Measurements from ENCODE around the gene TP53BP2.
"Not testable (repeated sequence)": the region's sequence is repeated elsewhere in the genome, so short reads cannot be mapped to it uniquely, and the experiment has no call there.

TP53BP2 gene

GRCh38 chr1:223827193-223827663 is 18.5 kb downstream of the TP53BP2 start:
- no peak for DNase-seq

GRCh38 chr1:223825767-223826748 is 19.7 kb downstream of the TP53BP2 start:
- no peak for DNase-seq

GRCh38 chr1:223824712-223825111 is 21.0 kb downstream of the TP53BP2 start:
- DNase-seq, result no peak

GRCh38 chr1:223824287-223824686 is 21.5 kb downstream of the TP53BP2 start:
- no peak for DNase-seq

- DNase-seq, result no peak
Observed at GRCh38 chr1:223820971-223821370, 24.8 kb downstream of the TP53BP2 start.

GRCh38 chr1:223820515-223820858 is 25.3 kb downstream of the TP53BP2 start:
- DNase-seq, result no peak

- DNase-seq, result no peak
Observed at GRCh38 chr1:223819730-223820514, 25.8 kb downstream of the TP53BP2 start.

GRCh38 chr1:223817265-223817664 is 28.5 kb downstream of the TP53BP2 start:
- not testable (repeated sequence) for DNase-seq

GRCh38 chr1:223815865-223816264 is 29.9 kb downstream of the TP53BP2 start:
- DNase-seq, result no peak

GRCh38 chr1:223815020-223815853 is 30.5 kb downstream of the TP53BP2 start:
- no peak for DNase-seq

GRCh38 chr1:223813645-223814044 is 32.1 kb downstream of the TP53BP2 start:
- no peak for DNase-seq

GRCh38 chr1:223811634-223812101 is 34.1 kb downstream of the TP53BP2 start:
- no peak for DNase-seq

- DNase-seq, result no peak
Observed at GRCh38 chr1:223810586-223810985, 35.2 kb downstream of the TP53BP2 start.

- not testable (repeated sequence) for DNase-seq
Observed at GRCh38 chr1:223809905-223810304, 35.8 kb downstream of the TP53BP2 start.

- DNase-seq, result no peak
Observed at GRCh38 chr1:223803211-223803610, 42.5 kb downstream of the TP53BP2 start.

- DNase-seq, result no peak
Observed at GRCh38 chr1:223802602-223803001, 43.1 kb downstream of the TP53BP2 start.

GRCh38 chr1:223802032-223802431 is 43.7 kb downstream of the TP53BP2 start:
- no peak for DNase-seq

GRCh38 chr1:223796210-223796609 is 49.5 kb downstream of the TP53BP2 start:
- no peak for DNase-seq

GRCh38 chr1:223794136-223794880 is 51.4 kb downstream of the TP53BP2 start:
- no peak for DNase-seq

- DNase-seq, result no peak
Observed at GRCh38 chr1:223793716-223794115, 52.0 kb downstream of the TP53BP2 start.

GRCh38 chr1:223792046-223792445 is 53.7 kb downstream of the TP53BP2 start:
- no peak for DNase-seq

Measured in stimulated activated CD4-positive, alpha-beta T cell treated with anti-CD3 and anti-CD28 coated beads, Interleukin-15, amount 100 ng/mL, for 24 hours (primary cell).